HG03342 (cell line): ENCODE results near the gene C6orf52.
A peak's percentile ranks its signal among the peaks of the same experiment; 100 is the strongest.

Experiments
- ATAC-seq: cut with Tn5 transposase; IDR thresholded peaks from one replicate; pipeline ENCODE4 v1.9.1; 2021; ENCODE audit warnings: mild to moderate bottlenecking, moderate library complexity; ENCODE audit not compliant: unreplicated experiment

The C6orf52 gene

DNA sequence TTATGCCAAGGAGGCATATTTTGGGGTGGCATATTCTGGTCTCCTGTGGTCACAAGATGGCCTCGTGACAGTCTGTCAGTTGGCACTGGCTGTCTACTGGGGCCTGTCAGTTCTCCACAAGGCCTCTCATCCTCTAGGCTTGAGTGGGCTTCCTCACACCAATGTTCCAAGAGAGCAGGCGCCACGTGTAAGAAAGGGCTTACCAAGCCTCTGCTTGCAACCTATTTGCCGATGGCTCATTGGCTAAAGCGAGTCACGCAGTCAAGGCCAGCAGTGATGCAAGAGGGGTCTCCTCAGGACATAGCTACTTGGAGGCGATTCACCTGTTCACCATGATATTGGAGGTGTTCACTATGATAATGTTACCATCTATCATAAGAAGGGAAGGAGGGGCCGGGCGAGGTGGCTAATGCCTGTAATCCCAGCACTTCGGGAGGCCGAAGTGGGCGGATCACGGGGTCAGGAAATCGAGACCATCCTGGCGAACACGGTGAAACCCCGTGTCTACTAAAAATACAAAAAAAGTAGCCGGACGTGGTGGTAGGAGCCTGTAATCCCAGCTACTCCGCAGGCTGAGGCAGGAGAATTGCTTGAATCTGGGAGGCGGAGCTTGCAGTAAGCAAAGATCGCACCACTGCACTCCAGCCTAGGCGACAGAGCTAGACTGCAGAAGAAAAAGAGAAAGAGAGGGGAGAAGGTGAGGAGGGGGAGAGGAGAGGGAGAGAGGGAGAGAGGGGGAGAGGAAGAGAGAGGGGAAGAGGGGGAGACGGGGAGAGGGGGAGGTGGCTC is 35.3 kb downstream of the C6orf52 start:
- no peak for ATAC-seq

DNA sequence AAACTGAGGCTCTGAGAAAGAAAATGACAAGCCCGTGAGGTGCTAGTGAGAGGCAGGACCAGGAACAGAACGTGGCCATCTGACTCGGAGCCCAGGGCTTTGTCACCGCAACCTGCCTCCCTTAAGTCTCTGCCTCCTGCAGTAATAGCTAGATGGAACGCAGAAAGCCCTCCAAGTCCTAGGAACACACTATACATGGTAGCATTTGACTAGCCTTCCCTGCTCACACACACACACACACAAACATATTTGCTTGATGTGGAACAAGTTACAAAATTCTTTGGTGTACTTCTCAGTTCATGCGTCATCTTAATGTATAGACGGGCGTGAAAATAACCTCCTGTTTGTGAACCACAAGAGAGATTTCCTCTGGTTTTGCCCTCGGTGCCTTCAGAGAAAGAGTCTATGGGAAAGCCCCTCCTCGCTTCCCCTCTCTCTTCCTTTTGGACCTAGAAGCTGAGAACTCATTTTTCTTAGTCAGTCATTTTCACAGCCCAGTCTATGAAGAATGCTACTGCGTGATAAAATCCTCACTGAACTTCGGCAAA is 38.8 kb downstream of the C6orf52 start:
- no peak for ATAC-seq

DNA sequence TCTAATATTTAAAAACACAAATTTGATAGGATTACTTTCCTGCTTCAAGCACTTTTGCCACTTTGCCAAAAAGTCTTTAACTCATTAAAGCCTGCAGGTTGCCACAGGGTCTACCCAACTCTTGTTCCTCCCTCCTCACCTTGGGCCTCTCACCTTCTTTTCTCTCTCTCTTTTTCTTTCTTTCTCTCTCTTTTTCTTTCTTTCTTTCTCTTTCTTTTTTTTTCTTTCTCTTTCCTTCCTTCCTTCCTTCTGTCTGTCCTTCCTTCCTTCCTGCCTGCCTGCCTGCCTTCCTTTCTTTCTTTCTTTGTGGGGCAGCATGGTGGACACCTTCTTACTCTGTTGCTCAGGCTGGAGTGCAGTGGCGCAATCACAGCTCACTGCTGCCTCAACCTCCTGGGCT is 50.2 kb downstream of the C6orf52 start:
- no peak for ATAC-seq

DNA sequence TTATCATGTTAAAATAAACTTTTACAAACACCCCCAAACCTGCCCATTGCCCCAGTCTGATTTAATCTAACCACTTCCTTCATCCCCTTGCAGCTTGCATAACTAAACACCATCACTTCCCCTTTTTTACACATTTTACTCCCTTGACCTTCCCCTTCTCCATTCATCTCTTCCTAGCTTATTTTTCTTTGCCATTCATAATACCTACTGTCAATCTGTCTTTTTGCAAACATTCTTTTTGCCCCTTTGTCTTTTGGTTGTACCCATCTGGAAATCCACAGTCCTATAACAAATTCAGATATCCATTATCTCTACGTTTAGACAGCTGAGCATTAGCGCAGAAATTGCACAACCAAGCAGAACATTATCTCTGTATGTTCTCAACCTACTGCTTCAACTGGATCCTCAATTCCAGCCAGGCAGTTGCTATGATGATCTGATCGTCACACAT is 51.2 kb downstream of the C6orf52 start:
- peak; percentile 89 for ATAC-seq

DNA sequence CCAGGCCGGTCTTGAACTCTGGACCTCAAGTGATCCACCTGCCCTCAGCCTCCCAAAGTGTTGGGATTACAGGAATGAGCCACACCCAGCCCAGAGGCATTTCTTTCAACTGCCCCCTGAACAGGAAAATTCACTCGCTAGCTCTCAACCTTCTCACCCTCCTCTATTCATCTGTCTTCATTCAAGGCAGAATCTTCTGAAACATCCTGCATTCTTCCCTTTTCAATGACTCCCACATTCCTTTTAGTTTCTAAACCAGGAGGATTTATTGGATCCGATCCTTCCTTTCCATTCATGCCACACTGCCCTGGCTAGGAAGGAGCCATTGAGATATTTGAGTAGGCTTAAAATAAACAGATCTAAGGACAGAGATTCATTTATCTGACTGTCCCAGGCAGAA is 52.9 kb downstream of the C6orf52 start:
- ATAC-seq = no peak

DNA sequence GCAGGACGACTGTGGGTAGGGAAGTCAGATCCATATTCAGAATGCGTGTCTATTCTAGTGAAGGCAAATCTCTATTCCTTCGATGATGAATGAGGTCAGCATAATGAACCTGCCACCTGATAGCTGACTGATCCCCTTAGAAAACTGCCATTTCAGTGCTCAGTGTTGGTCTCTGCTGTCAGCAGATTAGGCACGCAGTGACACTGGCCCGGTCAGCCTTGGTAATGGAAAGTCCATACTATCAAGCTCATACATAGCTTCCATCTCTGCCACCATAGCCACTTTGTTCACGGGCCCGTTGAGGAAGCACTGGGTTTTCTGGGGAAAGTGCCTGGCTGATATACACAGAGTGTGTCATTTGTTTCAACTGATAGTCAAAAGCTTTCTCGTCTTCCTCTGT is 54.0 kb downstream of the C6orf52 start:
- no peak for ATAC-seq

DNA sequence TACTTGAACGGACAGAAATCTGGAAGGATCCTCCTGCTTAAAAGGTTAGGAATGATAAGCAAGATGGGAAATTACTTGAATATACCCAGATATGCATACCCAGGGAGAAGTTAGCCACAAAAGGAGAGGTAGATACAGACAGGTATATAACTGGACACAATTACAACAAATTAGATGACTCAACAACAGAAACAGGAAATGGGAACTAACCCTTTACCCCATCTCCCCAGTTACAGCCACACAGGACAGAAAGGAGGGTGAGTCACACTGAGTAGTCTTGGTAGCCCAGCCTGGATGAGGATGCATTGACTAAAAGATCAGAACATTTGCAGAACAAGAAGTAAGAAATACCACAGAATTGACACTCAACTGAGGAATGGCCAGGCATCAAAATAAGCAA is 61.2 kb downstream of the C6orf52 start:
- peak; percentile 97 for ATAC-seq

DNA sequence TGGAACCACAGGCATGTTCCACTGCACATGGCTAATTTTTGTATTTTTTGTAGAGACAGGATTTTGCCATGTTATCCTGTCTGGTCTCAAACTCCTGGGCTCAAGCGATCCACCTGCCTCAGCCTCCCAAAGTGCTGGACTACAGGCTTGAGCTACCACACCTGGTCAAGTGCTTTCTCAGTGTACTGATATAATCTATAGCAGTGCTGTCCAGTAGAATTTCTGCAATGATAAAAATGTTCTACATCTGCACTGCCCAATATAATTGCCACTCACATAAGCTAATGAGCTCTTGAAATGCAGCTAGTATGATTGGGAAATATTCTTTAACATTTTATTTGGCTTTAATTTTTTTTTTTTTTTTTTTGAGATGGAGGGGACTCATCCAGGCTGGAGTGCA is 64.2 kb downstream of the C6orf52 start:
- no peak for ATAC-seq

DNA sequence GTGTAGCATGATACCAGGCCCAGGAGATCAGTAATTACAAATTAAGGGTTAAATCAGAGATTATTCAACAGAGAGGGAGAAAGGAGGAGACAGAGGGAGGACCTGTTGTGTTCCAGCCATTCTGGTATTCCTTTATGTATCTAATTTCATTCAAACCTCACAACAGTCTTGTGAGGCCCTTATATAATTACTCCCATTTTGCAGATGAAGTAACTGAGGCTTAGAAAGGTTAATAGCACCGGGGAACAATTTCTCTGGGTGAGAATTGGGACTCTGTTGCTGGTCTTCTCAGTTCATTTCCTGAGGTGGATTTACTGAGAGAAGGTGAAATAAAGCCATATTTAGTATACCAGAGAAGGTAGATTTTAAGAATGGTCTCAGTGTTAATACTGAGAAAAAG is 66.6 kb downstream of the C6orf52 start:
- ATAC-seq = no peak

DNA sequence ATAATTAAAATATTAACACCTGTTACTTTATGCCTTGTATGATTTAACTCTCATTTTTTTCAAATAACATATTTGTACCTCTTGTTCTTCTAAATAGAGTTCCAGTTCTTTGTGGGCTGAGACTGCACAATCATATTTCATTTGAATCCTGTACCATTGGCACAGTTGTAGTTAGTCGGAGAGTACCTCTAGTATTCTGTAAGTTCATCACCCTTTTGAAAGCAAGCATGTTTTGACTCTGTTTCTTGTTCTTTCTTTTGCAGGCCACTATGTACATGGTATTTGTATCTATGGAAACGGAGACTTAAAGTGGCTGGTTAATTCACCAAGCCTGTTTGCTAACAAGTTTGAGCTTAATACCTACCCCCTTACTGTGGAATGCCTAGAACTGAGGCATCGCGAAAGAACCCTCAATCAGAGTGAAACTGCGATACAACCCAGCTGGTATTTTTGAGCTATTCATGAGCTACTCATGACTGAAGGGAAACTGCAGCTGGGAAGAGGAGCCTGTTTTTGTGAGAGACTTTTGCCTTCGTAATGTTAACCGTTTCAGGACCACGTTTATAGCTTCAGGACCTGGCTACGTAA is 68.2 kb downstream of the C6orf52 start:
- no peak for ATAC-seq

DNA sequence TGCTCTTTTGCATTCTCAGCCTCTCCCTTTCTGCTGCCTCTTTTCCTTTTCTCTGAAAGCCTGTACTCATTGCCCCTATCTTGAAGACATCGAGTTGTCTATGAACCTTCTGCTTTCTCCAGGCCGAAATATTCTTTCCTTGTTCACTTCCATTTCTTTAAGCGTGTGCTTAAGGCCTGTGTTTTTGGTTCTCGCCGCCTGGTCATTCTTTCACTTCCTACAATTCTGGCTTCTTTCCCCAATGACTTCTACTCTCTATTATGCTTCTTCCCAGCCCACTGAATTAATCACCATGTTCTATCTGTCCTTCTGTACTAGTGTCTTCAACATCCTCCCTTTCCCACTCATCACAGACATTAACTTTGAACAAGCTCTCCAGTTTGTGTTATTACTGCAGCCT is 69.6 kb downstream of the C6orf52 start:
- ATAC-seq = no peak

DNA sequence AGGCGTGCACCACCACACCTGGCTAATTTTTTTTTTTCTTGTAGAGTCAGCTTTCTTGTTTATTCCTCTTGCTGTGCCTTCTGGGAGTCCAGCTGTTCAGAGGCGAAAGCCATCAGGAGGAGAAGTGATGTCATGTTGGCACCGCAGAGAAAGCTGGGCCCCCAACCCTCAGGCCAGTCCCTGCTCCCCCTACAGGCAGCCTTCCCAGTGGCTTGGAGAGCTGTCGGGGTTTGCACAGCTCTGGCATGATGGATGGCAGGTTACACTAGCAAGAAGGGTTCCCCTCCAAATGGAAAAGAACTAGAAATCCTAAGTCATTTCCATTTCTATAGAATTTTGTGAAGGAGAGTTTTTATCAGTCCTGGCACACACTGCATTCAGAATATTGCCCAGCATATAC is 72.6 kb downstream of the C6orf52 start:
- no peak for ATAC-seq
